IPS DF 4.7 (cell line): ENCODE data around the gene COL27A1.

Source experiments
- DNase-seq: peaks from one replicate; pipeline ENCODE4 v3.0.0-alpha.2; 2013; ENCODE audit warnings: low spot score; ENCODE audit errors: extremely low read depth

COL27A1 gene

DNA sequence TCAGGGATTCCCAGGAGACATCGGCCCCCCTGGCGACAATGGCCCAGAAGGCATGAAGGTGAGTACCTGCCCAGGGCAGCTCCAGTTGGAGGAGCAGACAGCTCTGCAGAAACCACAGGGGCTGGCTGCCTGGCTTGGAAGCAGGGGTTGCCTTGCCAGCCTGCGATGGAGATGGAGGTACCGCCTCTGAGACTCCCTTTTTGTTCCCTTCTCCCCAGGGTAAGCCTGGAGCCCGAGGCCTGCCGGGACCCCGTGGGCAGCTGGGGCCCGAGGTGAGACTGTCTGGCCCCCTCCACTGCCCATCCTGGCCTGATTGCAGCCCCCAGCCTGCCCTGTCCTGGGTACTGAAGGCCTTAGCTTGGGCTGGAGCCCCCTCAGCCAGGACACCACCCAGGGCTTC lies 84.9 kb downstream of the COL27A1 start:
- DNase-seq: no peak

DNA sequence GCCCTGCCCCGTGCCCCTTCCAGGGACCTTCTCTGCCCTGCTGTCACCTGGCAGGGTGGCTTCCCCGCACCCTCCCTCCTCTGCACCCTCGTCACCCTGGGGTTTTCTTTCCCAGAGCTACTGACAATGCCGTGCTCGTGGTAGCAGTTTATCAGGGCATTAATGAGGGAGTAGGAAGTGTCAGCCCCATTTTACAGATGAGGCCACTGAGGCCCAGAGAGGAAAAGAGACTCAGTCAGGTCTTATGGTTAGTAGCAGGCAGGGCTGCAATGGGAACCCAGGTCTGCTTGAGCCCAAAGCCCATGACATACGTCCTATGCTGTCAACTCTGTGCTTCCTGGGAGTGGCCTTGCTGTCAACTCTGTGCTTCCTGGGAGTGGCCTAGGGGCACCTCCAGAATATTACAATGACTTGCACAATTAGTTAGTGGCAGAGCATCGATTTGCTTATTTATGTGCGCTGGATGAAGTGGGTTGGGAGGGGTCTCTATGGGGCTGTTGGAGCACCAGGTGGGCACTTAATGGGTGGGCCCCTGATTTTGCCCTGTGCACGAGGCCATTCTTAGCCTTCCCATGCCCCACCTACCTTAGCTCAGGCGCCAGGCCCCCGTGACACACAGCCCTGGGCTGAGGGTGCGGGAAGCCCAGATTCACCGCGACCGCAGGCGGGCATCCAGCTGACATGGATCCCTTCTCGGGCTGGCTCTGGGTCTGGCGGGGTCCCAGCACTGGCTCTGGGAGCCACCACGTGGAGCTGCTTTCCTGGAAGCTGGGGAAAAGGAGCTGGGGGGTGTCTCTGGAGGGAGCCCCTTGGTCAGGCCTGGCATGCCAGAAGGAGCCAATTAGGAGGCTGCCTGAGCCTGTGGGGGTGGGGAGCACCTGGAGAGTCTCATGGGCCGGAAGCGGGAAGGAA lies 85.6 kb downstream of the COL27A1 start:
- no peak for DNase-seq

DNA sequence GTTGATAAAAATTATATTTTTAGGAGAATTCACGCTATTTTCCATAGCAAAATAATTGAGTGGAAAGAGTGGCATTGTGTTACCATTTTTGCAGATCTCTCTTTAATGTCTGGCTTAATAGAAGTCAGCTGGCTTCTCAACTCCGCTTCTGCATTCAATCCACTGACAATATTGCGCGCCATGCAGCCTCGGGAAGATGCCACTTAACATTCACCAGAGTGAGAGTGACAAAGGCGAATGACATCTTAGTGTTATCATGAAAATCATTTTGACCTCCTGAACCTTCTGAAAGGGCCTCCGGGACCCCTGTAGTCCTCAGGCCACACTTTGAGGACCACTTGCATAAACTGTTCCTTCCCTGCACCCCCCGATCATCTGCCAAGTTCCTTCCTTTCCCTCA lies 87.5 kb downstream of the COL27A1 start:
- no peak for DNase-seq

DNA sequence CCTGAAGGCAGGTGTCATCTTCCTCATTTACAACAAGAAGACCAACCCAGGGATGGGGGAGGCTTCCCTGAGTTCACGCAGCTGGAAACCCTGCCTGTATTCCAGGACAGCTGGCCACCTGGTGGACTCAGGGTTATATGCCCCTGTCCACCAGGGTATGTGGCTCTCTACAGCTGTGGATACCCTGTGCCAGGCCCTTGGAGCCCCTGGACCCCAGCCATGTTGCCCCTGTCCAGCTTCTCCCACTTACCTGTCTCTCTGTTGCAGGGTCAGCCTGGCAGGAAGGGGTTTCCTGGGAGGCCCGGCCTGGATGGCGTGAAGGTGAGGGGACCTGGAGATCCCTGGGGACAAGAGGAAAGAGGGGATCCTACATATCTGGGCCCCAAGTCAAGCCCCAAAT lies 87.9 kb downstream of the COL27A1 start:
- DNase-seq: no peak

DNA sequence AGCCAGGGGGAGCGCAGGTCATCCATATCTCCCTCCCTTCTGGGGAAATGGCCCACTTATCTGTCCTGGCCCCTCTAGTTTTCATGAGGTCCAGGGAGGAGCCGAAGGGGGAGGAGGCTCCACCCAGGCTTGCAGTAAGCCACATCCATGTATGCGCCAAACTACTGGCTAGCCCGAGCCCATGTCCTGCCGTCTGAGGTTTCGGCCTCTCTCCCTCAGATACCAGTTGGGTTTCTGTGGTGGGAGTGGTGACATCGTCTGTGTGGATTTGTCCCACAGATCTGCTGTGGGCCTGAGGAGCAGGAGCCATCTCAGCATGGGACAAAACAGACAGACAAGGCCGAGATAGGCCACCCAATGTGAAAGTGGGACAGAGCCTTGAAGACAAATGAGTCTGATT lies 89.2 kb downstream of the COL27A1 start:
- no peak for DNase-seq

DNA sequence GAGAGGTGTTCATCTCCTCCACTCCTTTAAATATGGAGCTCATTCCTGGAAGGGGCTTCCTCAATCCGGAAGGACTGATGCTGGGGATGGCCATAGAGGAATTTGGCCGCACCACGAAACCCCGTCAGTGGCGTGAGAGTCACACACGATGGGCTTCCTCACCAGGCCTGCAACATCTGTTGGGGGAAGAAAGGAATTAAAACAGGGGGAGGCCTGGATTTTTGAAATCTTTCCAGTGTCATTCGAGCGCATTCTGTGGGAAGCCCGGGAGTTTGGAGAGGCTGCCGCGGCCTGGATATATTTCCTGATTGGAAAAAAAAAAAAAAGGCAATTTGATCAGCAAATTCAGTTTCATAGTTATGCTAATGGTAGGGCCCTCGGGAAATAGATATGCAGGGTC lies 91.2 kb downstream of the COL27A1 start:
- no peak for DNase-seq

DNA sequence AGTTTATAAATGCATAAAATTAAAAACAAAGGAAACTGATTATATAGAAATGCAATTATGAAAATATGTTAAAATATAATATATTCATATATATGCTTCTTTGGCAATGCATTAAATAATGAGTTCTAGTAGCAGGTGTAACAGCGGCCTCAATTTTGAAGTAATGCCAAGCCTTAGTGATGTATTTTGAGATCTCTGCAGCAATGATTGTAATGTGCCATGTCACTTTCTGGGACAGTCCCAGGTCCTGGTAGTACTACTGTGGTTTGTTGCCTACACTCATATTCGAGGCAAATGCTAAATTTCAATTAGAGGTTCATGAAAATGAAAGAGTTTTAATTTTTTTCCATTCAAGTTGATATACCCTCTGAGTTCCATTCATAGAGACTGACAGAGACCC lies 91.7 kb downstream of the COL27A1 start:
- no peak for DNase-seq

DNA sequence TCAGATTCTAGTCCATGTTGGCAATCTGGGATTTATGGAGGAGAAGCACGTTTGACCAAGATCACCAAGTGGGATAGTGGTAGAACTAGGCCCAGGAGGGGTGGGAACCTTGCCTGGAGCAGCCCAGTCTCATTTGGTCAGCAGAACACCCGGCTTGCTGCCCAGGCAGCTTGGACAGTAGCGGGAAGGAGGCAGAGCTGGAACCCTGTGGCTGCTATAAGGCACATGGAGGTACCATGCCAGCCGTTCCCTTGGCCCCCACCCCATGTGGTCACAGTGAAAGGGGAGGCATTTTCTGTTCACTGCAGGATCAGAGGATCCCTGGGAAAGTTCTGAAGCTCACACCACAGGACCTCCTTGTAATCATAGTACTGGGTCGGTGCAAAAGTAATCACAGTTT lies 92.2 kb downstream of the COL27A1 start:
- no peak for DNase-seq

DNA sequence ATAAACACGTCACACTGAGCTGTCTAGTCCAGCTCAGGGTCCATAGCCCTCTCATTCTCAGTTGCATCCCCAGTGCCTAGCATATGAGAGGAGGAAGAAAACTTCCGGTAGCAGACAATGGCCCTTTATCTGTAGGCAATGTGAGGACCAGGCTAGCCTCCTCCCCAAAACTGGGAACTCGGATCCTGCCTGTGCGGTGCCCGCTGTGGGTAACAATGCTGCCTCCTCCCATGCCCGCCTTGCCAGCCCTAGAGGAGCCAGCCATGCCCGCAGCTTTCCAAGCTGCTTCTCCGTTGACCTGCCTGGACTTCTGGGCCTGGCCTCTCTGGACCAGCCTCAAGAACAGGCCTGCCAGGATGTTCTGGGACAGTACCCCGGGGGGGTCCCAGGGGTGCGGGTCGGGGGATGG lies 93.0 kb downstream of the COL27A1 start:
- DNase-seq: no peak

DNA sequence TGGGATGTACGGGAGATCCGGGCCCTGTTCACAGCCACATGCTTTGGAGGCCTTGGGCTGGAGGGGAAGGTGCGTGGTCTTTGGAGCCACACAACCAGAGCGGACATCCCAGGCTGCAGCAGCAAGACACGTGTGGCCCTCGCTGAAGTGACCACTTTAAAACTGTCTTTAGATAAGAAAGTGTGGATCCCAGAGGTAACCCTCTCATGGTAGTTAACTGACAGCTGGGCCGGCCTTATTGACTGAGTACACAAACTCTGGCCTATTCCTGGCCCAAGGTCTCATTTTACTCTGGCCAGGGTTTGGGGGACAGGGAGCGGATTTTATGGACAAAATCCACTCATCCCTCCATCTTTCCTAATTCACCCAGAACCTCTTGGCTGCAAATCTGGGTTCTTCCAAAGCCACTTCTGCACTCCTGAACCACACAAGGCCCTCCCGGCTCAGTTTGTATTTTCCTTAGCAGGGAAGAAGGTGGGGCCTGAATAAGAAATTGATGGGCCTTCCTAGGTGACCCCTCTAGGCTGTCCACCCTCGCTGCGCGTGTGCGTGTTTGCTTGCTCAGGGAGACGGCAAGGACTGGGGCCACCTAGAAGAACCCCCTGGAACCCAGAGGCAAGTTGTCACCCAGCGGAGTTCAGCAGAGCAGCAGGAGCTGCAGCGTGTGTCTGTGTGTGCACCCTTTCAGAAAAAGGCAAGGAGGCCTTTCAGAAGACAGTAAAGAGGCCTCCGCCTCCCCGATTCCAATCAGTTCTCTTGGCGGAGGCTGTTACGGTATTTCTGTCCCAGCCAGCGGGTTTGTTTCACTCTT lies 94.3 kb downstream of the COL27A1 start:
- DNase-seq: no peak

DNA sequence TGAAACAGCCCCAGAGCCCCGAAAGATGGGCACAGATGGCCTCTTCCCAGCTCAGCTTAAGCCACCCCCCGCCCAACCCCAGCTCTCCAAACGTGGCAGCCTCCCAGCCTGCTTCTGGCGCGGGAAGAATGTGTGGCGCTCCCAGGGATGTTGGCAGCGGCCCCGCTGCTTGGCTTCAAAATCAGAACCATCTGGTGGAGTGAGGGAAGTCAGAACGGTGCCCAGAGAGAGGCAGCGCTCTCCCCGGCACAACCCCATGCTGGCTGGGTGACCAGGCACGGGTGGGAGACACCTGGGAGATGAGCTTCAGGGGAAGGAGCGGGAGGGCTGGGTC lies 94.9 kb downstream of the COL27A1 start:
- DNase-seq: no peak

DNA sequence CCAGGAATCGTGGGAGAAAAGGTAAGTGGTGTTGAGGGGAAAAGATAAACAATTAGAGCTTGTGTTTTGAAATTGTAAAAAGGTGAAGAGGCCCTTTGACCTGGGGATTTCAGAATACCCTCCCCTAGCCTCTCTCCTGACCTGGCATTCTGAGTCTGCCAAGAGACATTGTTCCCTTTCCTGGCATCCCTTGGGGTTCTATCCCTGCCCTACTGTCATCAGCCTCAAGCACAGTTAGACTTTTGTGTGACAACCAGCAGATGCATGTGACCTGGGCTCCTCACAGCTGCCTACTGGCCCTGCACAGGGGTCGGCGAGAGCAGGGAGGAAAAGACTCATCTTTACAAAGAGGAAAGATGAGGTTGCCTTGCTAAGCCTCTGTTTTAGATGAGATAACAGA lies 95.3 kb downstream of the COL27A1 start:
- no peak for DNase-seq

DNA sequence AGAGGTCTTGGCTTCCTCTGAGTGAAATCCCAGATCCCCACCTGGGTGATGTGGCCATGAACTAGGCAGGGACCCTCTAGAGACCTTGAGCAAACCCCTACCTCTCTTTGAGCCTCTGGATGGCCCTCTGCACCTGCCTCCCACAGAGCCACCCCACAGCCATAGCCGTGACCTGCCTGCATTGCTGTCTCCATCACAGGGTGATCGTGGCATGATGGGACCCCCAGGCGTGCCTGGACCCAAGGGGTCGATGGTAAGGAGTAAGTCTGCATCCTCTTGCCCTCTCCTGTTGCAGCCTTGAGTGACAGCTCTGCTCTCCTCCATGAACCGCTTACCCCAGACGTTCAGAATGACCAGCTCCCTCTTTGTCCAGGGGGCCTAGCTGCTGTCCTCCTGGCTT lies 97.1 kb downstream of the COL27A1 start:
- no peak for DNase-seq

DNA sequence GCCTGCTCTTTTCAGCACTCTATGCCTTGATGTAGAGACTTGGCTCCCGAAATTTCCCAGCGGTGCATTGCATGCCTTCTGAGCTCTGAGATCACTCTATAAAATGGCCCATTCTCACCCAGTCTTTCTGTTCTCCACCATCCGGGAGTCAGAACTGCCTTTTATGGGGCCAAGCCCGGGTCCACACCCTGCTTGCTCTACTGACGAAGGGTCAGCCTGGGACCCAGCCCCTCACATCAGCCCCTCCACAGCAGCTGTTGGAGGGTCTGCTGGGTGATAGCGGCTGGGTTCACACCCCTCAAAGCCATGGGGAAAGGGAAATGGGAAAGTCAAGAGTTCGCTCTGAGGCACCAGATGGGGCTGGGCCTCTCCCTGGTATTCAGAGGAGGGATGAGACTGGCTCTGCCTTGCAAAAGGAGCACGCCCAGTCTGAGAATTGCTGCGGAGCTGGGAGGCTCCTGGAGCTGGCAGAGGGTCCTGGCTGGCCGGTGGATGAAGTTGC lies 101.5 kb downstream of the COL27A1 start:
- DNase-seq: no peak

DNA sequence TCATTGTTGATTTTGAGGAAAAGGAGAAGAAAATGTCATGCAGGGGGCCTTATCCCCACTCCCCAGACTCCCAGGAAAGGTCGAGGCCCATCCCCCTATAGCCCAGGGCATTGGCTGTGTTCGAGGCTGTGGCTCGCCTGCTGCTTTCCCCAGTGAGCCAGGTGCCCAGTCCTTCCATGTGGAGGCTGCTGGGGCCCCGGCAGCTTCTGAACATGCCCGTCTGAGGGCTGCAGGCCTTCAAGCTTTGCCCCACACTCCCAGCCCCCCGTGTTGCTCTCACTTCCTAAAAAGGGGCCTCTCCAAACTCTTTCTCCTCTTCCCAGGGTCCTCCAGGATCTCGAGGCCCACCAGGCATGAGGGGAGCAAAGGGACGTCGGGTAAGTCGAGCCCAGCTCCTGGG lies 102.9 kb downstream of the COL27A1 start:
- no peak for DNase-seq

DNA sequence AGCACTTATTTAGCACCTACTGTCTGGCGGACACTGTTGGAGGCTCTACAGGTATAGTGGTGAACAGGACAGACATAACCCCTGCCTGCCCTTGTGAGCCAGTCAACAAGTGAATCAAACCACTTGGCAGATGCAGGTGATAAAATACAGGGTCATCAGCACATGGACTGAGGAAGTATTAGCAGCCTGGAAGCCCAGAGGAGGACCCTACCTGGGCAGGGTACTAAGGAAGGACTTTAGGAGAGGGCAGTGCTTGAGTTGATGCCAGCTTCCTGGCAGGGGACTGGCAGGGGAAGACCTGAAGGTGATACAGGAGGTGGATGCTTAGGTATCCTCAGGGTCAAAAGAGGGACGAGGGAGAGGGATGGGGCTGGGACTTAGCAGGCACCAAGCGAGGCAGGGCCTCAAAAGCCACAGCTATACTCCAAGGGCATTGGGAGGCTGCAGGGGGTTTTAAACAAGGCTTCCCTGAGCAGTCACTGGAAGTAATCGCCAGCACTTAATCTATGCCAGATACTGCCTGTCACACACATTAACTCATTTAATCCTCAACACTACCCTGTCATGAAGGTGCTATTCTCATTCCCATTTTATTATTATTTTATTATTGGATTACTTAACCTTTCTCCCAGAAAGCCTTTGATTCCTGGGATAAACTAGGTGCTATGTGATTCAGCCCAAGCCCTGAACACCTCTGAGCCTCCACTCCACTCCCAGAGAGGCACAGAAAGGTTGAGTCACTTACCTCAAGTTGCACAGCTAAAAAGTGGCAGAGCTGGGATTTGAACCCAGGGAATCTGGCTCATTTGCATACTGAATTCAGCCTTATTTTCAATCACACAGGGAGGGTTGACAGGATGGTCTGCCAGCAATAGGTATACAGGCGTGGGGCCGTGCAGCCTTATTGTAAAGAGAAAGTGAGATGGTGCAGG lies 103.8 kb downstream of the COL27A1 start:
- no peak for DNase-seq

DNA sequence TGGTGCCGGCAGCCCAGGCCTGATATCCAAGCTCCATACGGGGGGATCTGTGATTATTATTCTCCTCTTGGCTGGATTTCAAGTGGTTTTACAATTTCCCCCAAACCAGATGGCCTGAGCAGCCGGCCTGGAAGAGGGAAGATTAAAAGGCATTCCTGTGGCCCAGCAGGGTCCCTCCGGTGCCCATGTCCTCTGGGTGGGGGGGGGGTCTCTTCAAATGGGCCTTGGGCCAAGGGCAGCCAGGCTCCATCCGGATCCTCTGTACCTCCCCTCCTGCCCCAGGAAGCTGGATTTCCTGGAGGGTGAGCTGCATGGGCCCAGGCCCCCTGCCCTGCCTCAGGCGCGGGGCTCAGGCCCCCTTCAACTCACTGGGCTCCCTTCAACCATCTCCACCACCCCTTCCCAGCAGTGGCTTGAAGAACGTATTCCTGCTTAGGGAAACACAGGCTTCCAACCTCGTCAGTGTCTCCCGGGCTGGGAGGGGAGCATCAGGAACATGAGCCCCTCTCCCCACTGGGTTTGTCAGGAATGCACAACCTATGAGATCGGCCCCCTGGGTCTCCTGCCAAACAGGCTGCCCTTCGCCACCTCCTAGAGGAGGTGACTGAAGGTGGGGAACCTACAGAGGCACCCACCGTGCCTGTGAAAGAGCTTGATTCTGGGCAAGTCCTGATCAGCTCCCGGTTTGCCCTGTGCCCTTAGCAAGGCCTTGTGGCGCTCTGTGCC lies 104.6 kb downstream of the COL27A1 start:
- no peak for DNase-seq

DNA sequence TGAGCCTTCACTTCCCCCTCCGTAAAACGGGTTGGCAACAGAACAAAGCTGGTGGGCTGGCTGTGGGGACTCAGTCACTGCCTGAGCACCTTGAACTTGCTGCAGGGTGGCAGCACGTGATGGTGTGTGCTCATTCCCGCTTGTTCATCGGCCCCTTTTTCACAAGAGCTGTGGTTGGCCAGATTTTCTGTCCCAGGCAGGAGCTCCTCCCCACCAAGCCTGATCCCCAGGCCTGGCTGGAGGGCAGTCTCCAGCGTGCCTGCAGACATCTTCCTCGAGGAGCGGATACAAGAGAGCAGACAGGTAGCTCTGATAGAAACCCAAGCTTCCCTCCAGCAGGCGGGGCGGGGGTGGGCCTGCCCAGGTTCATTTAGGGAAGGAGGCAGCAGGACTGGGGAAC lies 105.7 kb downstream of the COL27A1 start:
- DNase-seq: no peak

DNA sequence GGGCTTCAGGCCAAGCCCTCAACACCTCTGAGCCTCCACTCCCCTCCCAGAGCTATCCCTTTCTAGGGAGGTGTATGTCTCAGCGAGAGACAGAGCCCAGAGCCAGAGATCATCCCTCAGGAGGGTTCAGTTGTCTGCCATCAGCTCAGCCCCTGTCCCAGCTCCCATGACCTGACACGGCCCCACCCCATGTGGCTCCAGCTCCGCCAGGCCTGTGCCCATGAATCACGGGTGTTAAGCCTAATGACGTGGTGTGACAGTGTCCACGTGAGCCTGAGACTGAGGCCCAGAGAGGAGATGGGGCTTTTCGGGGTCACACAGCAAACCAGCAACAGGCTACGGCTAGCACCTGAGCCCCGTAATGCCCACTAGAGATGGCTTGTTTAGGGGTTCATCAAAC lies 106.7 kb downstream of the COL27A1 start:
- no peak for DNase-seq

DNA sequence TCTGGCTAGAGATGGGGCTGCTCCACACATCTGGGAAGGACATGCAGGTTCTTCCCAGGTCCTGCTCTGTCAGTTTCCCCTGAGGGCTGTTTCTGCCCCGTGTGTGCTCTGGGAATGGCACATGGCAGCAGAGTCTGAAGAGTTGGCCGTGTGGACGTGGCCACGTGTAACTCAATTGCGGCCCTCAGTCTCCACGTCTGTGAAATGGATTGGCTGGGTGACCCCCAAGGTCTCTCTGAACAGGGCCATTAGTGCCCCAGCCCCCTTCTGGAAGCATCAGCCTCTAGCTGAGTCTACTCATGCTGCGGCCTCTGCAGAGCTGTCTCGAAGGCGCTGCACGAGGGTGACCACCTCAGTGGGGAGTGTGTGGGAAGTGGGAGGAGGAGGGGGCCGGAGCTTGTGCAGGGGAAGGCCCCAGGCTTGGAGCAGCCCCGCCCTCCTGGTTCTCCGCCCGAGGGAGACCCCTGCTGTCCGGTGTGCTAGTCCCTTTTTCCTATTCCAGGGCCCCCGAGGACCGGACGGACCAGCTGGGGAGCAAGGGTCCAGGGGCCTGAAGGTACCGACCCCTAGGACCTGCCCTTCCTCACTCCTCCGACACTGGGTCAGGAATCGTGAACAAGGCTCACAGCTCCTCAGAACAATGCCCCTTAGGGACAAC lies 108.6 kb downstream of the COL27A1 start:
- no peak for DNase-seq
